DOHH2 (cell line): ENCODE measurements around the gene SPATA7.

Source experiments
- CTCF ChIP-seq: fragments of 200-600 bp; sonication (generic); IDR thresholded peaks from one replicate; pipeline ENCODE4 v1.5.1; 2014; ENCODE audit warnings: antibody characterized with exemption, mild to moderate bottlenecking, low read depth, low read length; ENCODE audit not compliant: poor library complexity, severe bottlenecking
- EZH2phosphoT487 ChIP-seq: fragments of 200-600 bp; sonication (generic); IDR thresholded peaks from 2 replicates; pipeline ENCODE4 v1.6.1; 2017; ENCODE audit warnings: borderline replicate concordance, mild to moderate bottlenecking, antibody characterized with exemption, low read length, moderate library complexity, mixed read lengths

- no peak for TF ChIP-seq CTCF
- TF ChIP-seq EZH2phosphoT487, result no peak
Measured at GRCh38 chr14:88359500-88359899, 26.0 kb upstream of the SPATA7 start.
